HEK293 (cell line): ENCODE data around the gene LTK.
"Not testable (repeated sequence)": the region's sequence is repeated elsewhere in the genome, so short reads cannot be mapped to it uniquely, and the experiment has no call there.

Experiments
- CTCF ChIA-PET: fragments of 350-600 bp; formaldehyde crosslinking; extraction: SDS; loops from one replicate; lab custom pipeline; 2021; ENCODE audit warnings: antibody characterized with exemption; lab: Yijun Ruan, JAX
- POLR2A ChIA-PET: fragments of 300-600 bp; formaldehyde crosslinking; extraction: SDS; loops from one replicate; lab custom pipeline; 2020; ENCODE audit warnings: antibody characterized with exemption, inconsistent platforms; lab: Yijun Ruan, JAX
- H3K27ac ChIP-seq: fragments of 200-500 bp; sonication (Bioruptor generic); 2 replicates; pipeline ENCODE4 v1.5.1; 2014; ENCODE audit warnings: low read depth, low read length, control low read depth, inconsistent platforms; ENCODE audit errors: extremely low read depth
- H3K36me3 ChIP-seq, 2 experiments: fragments of 200-500 bp in 1 of 2; sonication (Bioruptor generic) in 1 of 2; 1 replicate in 1 of 2; 2 replicates in 1 of 2; pipeline ENCODE4 v1.5.1; 2014 to 2017; ENCODE audit warnings: inconsistent platforms in 2 of 2, low read length in 2 of 2; ENCODE audit not compliant: control insufficient read depth in 2 of 2, insufficient read depth in 1 of 2
- H3K4me1 ChIP-seq: fragments of 200-500 bp; sonication (Bioruptor generic); 2 replicates; pipeline ENCODE4 v1.5.1; 2014; ENCODE audit warnings: mild to moderate bottlenecking, low read length, inconsistent platforms; ENCODE audit not compliant: control insufficient read depth, insufficient read depth
- H3K4me3 ChIP-seq: 2 replicates; pipeline ENCODE4 v1.5.1; 2011; ENCODE audit warnings: low read depth, mild to moderate bottlenecking, control low read depth, low read length, moderate library complexity
- H3K9me3 ChIP-seq: fragments of 200-500 bp; sonication (Bioruptor generic); 2 replicates; pipeline ENCODE4 v1.5.1; 2014; ENCODE audit warnings: low read depth, low read length, inconsistent platforms; ENCODE audit not compliant: control insufficient read depth, insufficient read depth
- FEZF1 ChIP-seq: fragments of 450-650 bp; formaldehyde crosslinking; IDR thresholded peaks from 2 replicates; pipeline ENCODE4 v1.5.1; 2016; ENCODE audit warnings: missing biosample characterization, missing genetic modification characterization
- GFI1B ChIP-seq: fragments of 450-650 bp; formaldehyde crosslinking; IDR thresholded peaks from 2 replicates; pipeline ENCODE4 v1.5.1; 2016; ENCODE audit warnings: missing biosample characterization, missing genetic modification characterization
- MEIS1 ChIP-seq: sonication (generic); formaldehyde crosslinking; IDR thresholded peaks from 2 replicates; pipeline ENCODE4 v1.8.1; 2022; ENCODE audit warnings: missing genetic modification reagents, mild to moderate bottlenecking, borderline replicate concordance
- OVOL3 ChIP-seq: fragments of 450-650 bp; formaldehyde crosslinking; IDR thresholded peaks from 2 replicates; pipeline ENCODE4 v1.5.1; 2016; ENCODE audit warnings: missing biosample characterization, missing genetic modification characterization
- PRDM2 ChIP-seq: fragments of 450-650 bp; formaldehyde crosslinking; IDR thresholded peaks from 2 replicates; pipeline ENCODE4 v1.5.1; 2016; ENCODE audit warnings: missing biosample characterization, missing genetic modification characterization, borderline replicate concordance
- ZBTB48 ChIP-seq: fragments of 450-650 bp; formaldehyde crosslinking; IDR thresholded peaks from 2 replicates; pipeline ENCODE4 v1.5.1; 2016; ENCODE audit warnings: missing biosample characterization, missing genetic modification characterization
- ZFP69B ChIP-seq: fragments of 450-650 bp; formaldehyde crosslinking; IDR thresholded peaks from 2 replicates; pipeline ENCODE4 v1.5.1; 2016; ENCODE audit warnings: missing biosample characterization, missing genetic modification characterization
- ZNF146 ChIP-seq: fragments of 450-650 bp; formaldehyde crosslinking; IDR thresholded peaks from 2 replicates; pipeline ENCODE4 v1.5.1; 2016; ENCODE audit warnings: missing biosample characterization, missing genetic modification characterization
- ZNF169 ChIP-seq: fragments of 450-650 bp; formaldehyde crosslinking; IDR thresholded peaks from 2 replicates; pipeline ENCODE4 v1.5.1; 2016; ENCODE audit warnings: missing biosample characterization, missing genetic modification characterization
- ZNF18 ChIP-seq: fragments of 450-650 bp; formaldehyde crosslinking; IDR thresholded peaks from 2 replicates; pipeline ENCODE4 v1.5.1; 2016; ENCODE audit warnings: missing biosample characterization, missing genetic modification characterization
- ZNF280D ChIP-seq: fragments of 450-650 bp; formaldehyde crosslinking; IDR thresholded peaks from 2 replicates; pipeline ENCODE4 v1.5.1; 2016; ENCODE audit warnings: missing biosample characterization, missing genetic modification characterization
- ZNF324 ChIP-seq: fragments of 450-650 bp; formaldehyde crosslinking; IDR thresholded peaks from 2 replicates; pipeline ENCODE4 v1.5.1; 2016; ENCODE audit warnings: missing biosample characterization, missing genetic modification characterization
- ZNF350 ChIP-seq: fragments of 450-650 bp; formaldehyde crosslinking; IDR thresholded peaks from 2 replicates; pipeline ENCODE4 v1.5.0; 2017; ENCODE audit warnings: missing biosample characterization, mild to moderate bottlenecking, missing genetic modification characterization
- ZNF416 ChIP-seq: fragments of 450-650 bp; formaldehyde crosslinking; IDR thresholded peaks from 2 replicates; pipeline ENCODE4 v1.5.1; 2016; ENCODE audit warnings: missing biosample characterization, missing genetic modification characterization
- ZNF510 ChIP-seq: fragments of 450-650 bp; formaldehyde crosslinking; IDR thresholded peaks from 2 replicates; pipeline ENCODE4 v1.5.1; 2018; ENCODE audit warnings: mild to moderate bottlenecking, missing genetic modification characterization, missing biosample characterization; ENCODE audit not compliant: insufficient replicate concordance
- ZNF555 ChIP-seq: fragments of 450-650 bp; formaldehyde crosslinking; conservative IDR thresholded peaks from 2 replicates; pipeline ENCODE4 v1.5.1; 2017; ENCODE audit warnings: missing biosample characterization, mild to moderate bottlenecking, missing genetic modification characterization, inconsistent platforms
- ZNF560 ChIP-seq: fragments of 450-650 bp; formaldehyde crosslinking; IDR thresholded peaks from 2 replicates; pipeline ENCODE4 v1.5.1; 2017; ENCODE audit warnings: missing biosample characterization, missing genetic modification characterization, borderline replicate concordance
- ZNF610 ChIP-seq: fragments of 450-650 bp; formaldehyde crosslinking; IDR thresholded peaks from 2 replicates; pipeline ENCODE4 v1.5.1; 2016; ENCODE audit warnings: missing biosample characterization, missing genetic modification characterization, borderline replicate concordance
- ZNF624 ChIP-seq: fragments of 450-650 bp; formaldehyde crosslinking; IDR thresholded peaks from 2 replicates; pipeline ENCODE4 v1.5.1; 2017; ENCODE audit warnings: missing biosample characterization, missing genetic modification characterization
- ZNF626 ChIP-seq: fragments of 450-650 bp; sonication (Bioruptor Pico); formaldehyde crosslinking; IDR thresholded peaks from 2 replicates; pipeline ENCODE4 v1.5.1; 2018; ENCODE audit warnings: missing biosample characterization, missing genetic modification characterization, inconsistent platforms
- ZSCAN16 ChIP-seq: fragments of 450-650 bp; formaldehyde crosslinking; IDR thresholded peaks from 2 replicates; pipeline ENCODE4 v1.5.1; 2016; ENCODE audit warnings: missing biosample characterization, missing genetic modification characterization

Gene LTK

GRCh38 chr15:41473418-41473817 is 40.2 kb downstream of the LTK start (continued):
- no peak for TF ChIP-seq ZNF350 (tag by site-specific recombination)
- TF ChIP-seq ZNF169 = no peak
- no peak for TF ChIP-seq ZNF555 (tag by site-specific recombination)
- TF ChIP-seq ZNF624 (tag by site-specific recombination) = no peak
- TF ChIP-seq FEZF1 (tag by site-specific recombination) = no peak

- peaks cover 28 to 62% of the 10 kb centered on the region in 2 experiments for H3K36me3 ChIP-seq
- POLR2A ChIA-PET, H3K27ac ChIP-seq, H3K4me3 ChIP-seq, H3K4me1 ChIP-seq, H3K9me3 ChIP-seq: not testable (repeated sequence)
- peak; percentile 80 for TF ChIP-seq ZNF146 (tag by site-specific recombination)
- CTCF ChIA-PET = interaction anchor here (0.6 kb wide), 1 partner anchor 8 kb away, joined by 4 read pairs; no protein-coding TSS in a partner anchor
These were observed 44.0 kb downstream of the LTK start for GRCh38 chr15:41469644-41470043.

- ChIA-PET POLR2A (no interaction called here), CTCF (interaction anchor here (0.7 to 2.4 kb wide), 12 partner anchors 9 to 438 kb away, joined by 3 to 17 read pairs (median 5); partner anchors contain the start of gene RPAP1)
- H3K27ac ChIP-seq = no peak overlapping the region
- no peaks in the 10 kb centered on the region for H3K9me3 ChIP-seq
- H3K4me3 ChIP-seq = no peak overlapping the region
- TF ChIP-seq OVOL3 (tag by site-specific recombination) (no peak), GFI1B (tag by site-specific recombination) (no peak), ZNF350 (tag by site-specific recombination) (no peak), ZNF560 (tag by site-specific recombination) (no peak), MEIS1 (CRISPR knock-in tag) (no peak), ZSCAN16 (no peak), ZNF324 (tag by site-specific recombination) (no peak), ZNF626 (tag by site-specific recombination) (no peak), ZNF416 (tag by site-specific recombination) (no peak), ZNF18 (no peak), ZBTB48 (no peak), ZNF280D (tag by site-specific recombination) (no peak), ZNF610 (tag by site-specific recombination) (no peak), PRDM2 (tag by site-specific recombination) (no peak), ZNF510 (tag by site-specific recombination) (no peak), ZFP69B (no peak)
- TF ChIP-seq, all 188 proteins: peak for 0
- Histone ChIP-seq H3K4me1 (no peaks in the 10 kb centered on the region), H3K36me3 (peaks cover 28 to 64% of the 10 kb centered on the region in 2 experiments)
These were observed 46.9 kb downstream of the LTK start for GRCh38 chr15:41466711-41467110.
